ENCODE results near the gene SH3RF3.
A peak's percentile ranks its signal among the peaks of the same experiment; 100 is the strongest.

The SH3RF3 gene

DNA sequence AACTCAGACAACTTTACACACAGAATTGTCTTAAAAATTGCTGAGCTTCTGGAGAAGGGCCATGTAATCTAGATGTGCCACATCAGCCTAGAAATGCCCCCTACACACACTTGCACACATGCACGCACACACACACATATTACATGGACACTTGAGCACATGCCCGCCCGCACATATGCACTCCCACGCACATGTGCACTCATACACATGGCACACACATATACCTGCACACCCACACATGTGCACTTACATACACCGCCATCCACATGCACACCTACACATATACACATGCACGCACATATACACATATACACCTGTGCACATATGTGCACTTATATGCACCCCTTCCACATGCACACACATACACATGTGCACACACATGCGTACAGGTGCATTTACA lies 271.1 kb downstream of the SH3RF3 start:
- H3K4ac ChIP-seq (ENCODE audit: low read depth in 1 of 2, low read length in 2 of 2): no peak overlapping the region
- H2BK5ac ChIP-seq (ENCODE audit: low read depth, low read length, poor library complexity, severe bottlenecking): no peak overlapping the region
- H3K9ac ChIP-seq (ENCODE audit: low read length): no peak overlapping the region
- no peak overlapping the region for H3K27ac ChIP-seq (ENCODE audit: low read length, poor library complexity, severe bottlenecking)
- WGBS: 84% methylated on average over 7 of the region's 7 CpGs
- no peak overlapping the region for H3K18ac ChIP-seq (ENCODE audit: low read depth in 1 of 2, low read length in 2 of 2)
- H2BK120ac ChIP-seq (ENCODE audit: low read depth, low read length): no peak overlapping the region
- no peak overlapping the region for H3K23ac ChIP-seq (ENCODE audit: low read length in 2 of 2)
- peaks cover 31% of the 10 kb centered on the region for H3K4me1 ChIP-seq (ENCODE audit: control insufficient read depth, insufficient read depth, low read depth, low read length)
- peaks cover 12 to 22% of the 10 kb centered on the region in 2 experiments for H3K36me3 ChIP-seq (ENCODE audit: control insufficient read depth in 1 of 2, insufficient read depth in 2 of 2, low read depth in 1 of 2, low read length in 2 of 2)
- no peak overlapping the region for H4K91ac ChIP-seq (ENCODE audit: low read length)
- peaks cover 2% of the 10 kb centered on the region for H3K79me1 ChIP-seq (replicated peaks; ENCODE audit: low read length, poor library complexity, severe bottlenecking)
- no peak overlapping the region for H3K14ac ChIP-seq (ENCODE audit: low read length in 2 of 2)
- no peak for DNase-seq
- H2BK15ac ChIP-seq (ENCODE audit: low read depth, poor library complexity, severe bottlenecking): no peak overlapping the region
- H2BK12ac ChIP-seq (ENCODE audit: low read length in 2 of 2): no peak overlapping the region
- H2AFZ ChIP-seq (ENCODE audit: low read depth, low read length): no peak overlapping the region
- no peak overlapping the region for H4K8ac ChIP-seq (ENCODE audit: low read length)
- H3K9me3 ChIP-seq (ENCODE audit: control insufficient read depth, low read length): no peaks in the 10 kb centered on the region
- H3K4me3 ChIP-seq (ENCODE audit: insufficient read depth in 1 of 2, low read depth in 1 of 2, low read length in 2 of 2): no peak overlapping the region
- H3K4me2 ChIP-seq (ENCODE audit: low read length, poor library complexity, severe bottlenecking): no peak overlapping the region
- no peaks in the 10 kb centered on the region for H3K27me3 ChIP-seq (ENCODE audit: control insufficient read depth in 1 of 2, insufficient read depth in 1 of 2, low read length in 2 of 2)
- no peak overlapping the region for H2AK5ac ChIP-seq (ENCODE audit: low read length, severe bottlenecking)

DNA sequence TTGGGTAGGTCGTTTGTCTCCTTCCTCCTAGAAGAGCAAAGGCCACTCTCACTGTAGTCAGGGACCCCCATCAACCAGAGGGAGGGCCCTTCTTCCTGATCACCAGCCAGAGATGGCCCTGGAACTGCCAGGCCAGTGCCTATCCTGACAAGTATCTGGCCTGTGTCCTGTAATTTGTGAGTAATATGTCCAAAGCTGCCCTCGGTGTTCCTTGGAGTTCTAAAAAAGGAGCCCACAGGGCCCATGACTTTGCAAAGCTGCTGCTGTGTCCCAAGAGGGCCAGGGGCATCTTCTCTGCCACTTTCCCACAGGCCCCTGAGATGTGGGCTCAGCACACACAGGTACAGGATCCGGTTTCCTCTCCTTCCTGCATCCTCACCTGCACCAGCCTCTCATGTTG lies 272.4 kb downstream of the SH3RF3 start:
- Histone ChIP-seq H2BK15ac (ENCODE audit: low read depth, poor library complexity, severe bottlenecking) (no peak overlapping the region), H2AK5ac (ENCODE audit: low read length, severe bottlenecking) (no peak overlapping the region), H3K4me2 (ENCODE audit: low read length, poor library complexity, severe bottlenecking) (no peak overlapping the region), H2BK12ac (ENCODE audit: low read length in 2 of 2) (no peak overlapping the region), H3K9ac (ENCODE audit: low read length) (no peak overlapping the region), H4K91ac (ENCODE audit: low read length) (no peak overlapping the region), H3K9me3 (ENCODE audit: control insufficient read depth, low read length) (no peaks in the 10 kb centered on the region), H2BK5ac (ENCODE audit: low read depth, low read length, poor library complexity, severe bottlenecking) (no peak overlapping the region), H3K4me3 (ENCODE audit: insufficient read depth in 1 of 2, low read depth in 1 of 2, low read length in 2 of 2) (no peak overlapping the region), H3K18ac (ENCODE audit: low read depth in 1 of 2, low read length in 2 of 2) (no peak overlapping the region), H4K8ac (ENCODE audit: low read length) (no peak overlapping the region), H3K79me1 (replicated peaks; ENCODE audit: low read length, poor library complexity, severe bottlenecking) (peaks cover 2% of the 10 kb centered on the region), H3K4me1 (ENCODE audit: control insufficient read depth, insufficient read depth, low read depth, low read length) (peaks cover 37% of the 10 kb centered on the region), H3K23ac (ENCODE audit: low read length in 2 of 2) (no peak overlapping the region), H3K36me3 (ENCODE audit: control insufficient read depth in 1 of 2, insufficient read depth in 2 of 2, low read depth in 1 of 2, low read length in 2 of 2) (peaks cover 12 to 20% of the 10 kb centered on the region in 2 experiments), H3K27ac (ENCODE audit: low read length, poor library complexity, severe bottlenecking) (no peak overlapping the region), H2AFZ (ENCODE audit: low read depth, low read length) (no peak overlapping the region), H3K4ac (ENCODE audit: low read depth in 1 of 2, low read length in 2 of 2) (no peak overlapping the region), H3K27me3 (ENCODE audit: control insufficient read depth in 1 of 2, insufficient read depth in 1 of 2, low read length in 2 of 2) (no peaks in the 10 kb centered on the region), H2BK120ac (ENCODE audit: low read depth, low read length) (no peak overlapping the region), H3K14ac (ENCODE audit: low read length in 2 of 2) (no peak overlapping the region)
- no peak for DNase-seq
- 82% methylated on average over 3 of the region's 3 CpGs for WGBS

GRCh38 chr2:109402180-109402579 lies 273.2 kb downstream of the SH3RF3 start:
- no peak overlapping the region for H2BK120ac ChIP-seq (ENCODE audit: low read depth, low read length)
- H3K23ac ChIP-seq (ENCODE audit: low read length in 2 of 2): no peak overlapping the region
- H2AK5ac ChIP-seq (ENCODE audit: low read length, severe bottlenecking): no peak overlapping the region
- H3K4me3 ChIP-seq (ENCODE audit: insufficient read depth in 1 of 2, low read depth in 1 of 2, low read length in 2 of 2): no peak overlapping the region
- H2AFZ ChIP-seq (ENCODE audit: low read depth, low read length): no peak overlapping the region
- H4K8ac ChIP-seq (ENCODE audit: low read length): no peak overlapping the region
- H3K4me1 ChIP-seq (ENCODE audit: control insufficient read depth, insufficient read depth, low read depth, low read length): peaks cover 33% of the 10 kb centered on the region
- no peak overlapping the region for H3K9ac ChIP-seq (ENCODE audit: low read length)
- no peak overlapping the region for H3K4ac ChIP-seq (ENCODE audit: low read depth in 1 of 2, low read length in 2 of 2)
- H2BK15ac ChIP-seq (ENCODE audit: low read depth, poor library complexity, severe bottlenecking): peak overlapping the region; percentile 80
- no peaks in the 10 kb centered on the region for H3K9me3 ChIP-seq (ENCODE audit: control insufficient read depth, low read length)
- no peak overlapping the region for H2BK12ac ChIP-seq (ENCODE audit: low read length in 2 of 2)
- H3K4me2 ChIP-seq (ENCODE audit: low read length, poor library complexity, severe bottlenecking): no peak overlapping the region
- H3K79me1 ChIP-seq (replicated peaks; ENCODE audit: low read length, poor library complexity, severe bottlenecking): peaks cover 2% of the 10 kb centered on the region
- peaks cover 12 to 20% of the 10 kb centered on the region in 2 experiments for H3K36me3 ChIP-seq (ENCODE audit: control insufficient read depth in 1 of 2, insufficient read depth in 2 of 2, low read depth in 1 of 2, low read length in 2 of 2)
- H2BK5ac ChIP-seq (ENCODE audit: low read depth, low read length, poor library complexity, severe bottlenecking): no peak overlapping the region
- H3K27ac ChIP-seq (ENCODE audit: low read length, poor library complexity, severe bottlenecking): no peak overlapping the region
- peak overlapping the region in 1 of 2 experiments; percentile 3 for H3K14ac ChIP-seq (ENCODE audit: low read length in 2 of 2)
- H4K91ac ChIP-seq (ENCODE audit: low read length): no peak overlapping the region
- H3K27me3 ChIP-seq (ENCODE audit: control insufficient read depth in 1 of 2, insufficient read depth in 1 of 2, low read length in 2 of 2): no peaks in the 10 kb centered on the region
- H3K18ac ChIP-seq (ENCODE audit: low read depth in 1 of 2, low read length in 2 of 2): peak overlapping the region in 1 of 2 experiments; percentile 25
- WGBS: 82% methylated on average over 8 of the region's 8 CpGs
- peak; percentile 32 for DNase-seq

DNA sequence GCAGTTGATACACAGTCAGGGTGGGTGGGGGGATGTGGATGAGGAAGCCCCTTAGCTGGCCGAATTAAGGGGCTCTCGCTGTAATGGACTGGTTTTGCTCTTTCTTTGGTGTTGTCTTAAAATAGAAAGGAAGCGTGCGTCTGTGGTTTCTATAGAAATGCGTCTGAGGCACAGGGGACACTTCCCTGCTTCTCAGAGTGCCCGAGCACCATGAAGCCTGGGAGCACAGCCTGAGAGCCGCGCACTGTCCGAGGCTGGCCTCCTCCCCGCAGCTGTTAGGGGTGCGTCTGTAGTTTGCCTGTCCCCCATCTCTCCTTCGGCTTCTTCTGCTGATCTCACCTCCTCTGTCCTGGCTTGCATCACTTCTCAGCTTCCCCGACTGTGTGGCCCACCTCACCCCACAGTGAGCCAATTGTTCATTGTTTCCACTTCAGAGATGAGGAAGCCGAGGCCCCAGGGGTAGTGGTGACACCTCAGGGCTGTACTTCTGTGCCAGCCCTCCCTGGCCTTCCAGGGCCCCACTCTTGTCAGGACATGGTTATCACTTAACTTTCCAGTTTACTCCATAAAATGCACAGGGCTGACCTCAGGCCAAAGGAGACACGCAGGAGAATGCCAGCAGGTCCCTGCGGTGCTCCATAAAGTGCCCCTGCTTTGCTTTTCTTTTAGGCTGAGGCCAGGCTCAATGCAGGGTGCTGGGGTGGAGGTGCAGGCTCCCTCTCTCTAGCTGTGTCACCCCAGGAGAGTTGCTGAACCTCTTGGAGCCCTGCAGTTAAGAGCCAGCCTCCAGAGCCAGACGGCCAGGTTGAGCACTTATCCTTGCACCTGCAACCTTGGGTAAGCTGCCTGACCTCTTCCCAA lies 274.2 kb downstream of the SH3RF3 start:
- H2BK5ac ChIP-seq (ENCODE audit: low read depth, low read length, poor library complexity, severe bottlenecking): no peak overlapping the region
- no peak overlapping the region for H4K91ac ChIP-seq (ENCODE audit: low read length)
- DNase-seq: no peak
- no peak overlapping the region for H3K9ac ChIP-seq (ENCODE audit: low read length)
- no peak overlapping the region for H3K4me2 ChIP-seq (ENCODE audit: low read length, poor library complexity, severe bottlenecking)
- H2BK120ac ChIP-seq (ENCODE audit: low read depth, low read length): no peak overlapping the region
- H3K36me3 ChIP-seq (ENCODE audit: control insufficient read depth in 1 of 2, insufficient read depth in 2 of 2, low read depth in 1 of 2, low read length in 2 of 2): peaks cover 12 to 23% of the 10 kb centered on the region in 2 experiments
- 95% methylated on average over 17 of the region's 17 CpGs for WGBS
- H3K23ac ChIP-seq (ENCODE audit: low read length in 2 of 2): no peak overlapping the region
- peak overlapping the region; percentile 30 for H2AK5ac ChIP-seq (ENCODE audit: low read length, severe bottlenecking)
- no peak overlapping the region for H2AFZ ChIP-seq (ENCODE audit: low read depth, low read length)
- no peak overlapping the region for H2BK12ac ChIP-seq (ENCODE audit: low read length in 2 of 2)
- H3K14ac ChIP-seq (ENCODE audit: low read length in 2 of 2): no peak overlapping the region
- no peak overlapping the region for H3K4ac ChIP-seq (ENCODE audit: low read depth in 1 of 2, low read length in 2 of 2)
- no peaks in the 10 kb centered on the region for H3K9me3 ChIP-seq (ENCODE audit: control insufficient read depth, low read length)
- peaks cover 31% of the 10 kb centered on the region for H3K4me1 ChIP-seq (ENCODE audit: control insufficient read depth, insufficient read depth, low read depth, low read length)
- H2BK15ac ChIP-seq (ENCODE audit: low read depth, poor library complexity, severe bottlenecking): no peak overlapping the region
- H4K8ac ChIP-seq (ENCODE audit: low read length): no peak overlapping the region
- H3K27ac ChIP-seq (ENCODE audit: low read length, poor library complexity, severe bottlenecking): no peak overlapping the region
- H3K79me1 ChIP-seq (replicated peaks; ENCODE audit: low read length, poor library complexity, severe bottlenecking): peaks cover 2% of the 10 kb centered on the region
- no peak overlapping the region for H3K4me3 ChIP-seq (ENCODE audit: insufficient read depth in 1 of 2, low read depth in 1 of 2, low read length in 2 of 2)
- no peaks in the 10 kb centered on the region for H3K27me3 ChIP-seq (ENCODE audit: control insufficient read depth in 1 of 2, insufficient read depth in 1 of 2, low read length in 2 of 2)
- H3K18ac ChIP-seq (ENCODE audit: low read depth in 1 of 2, low read length in 2 of 2): no peak overlapping the region

All from mesenchymal stem cell (in vitro differentiated cells and primary cell).